DND-41 (cell line): ENCODE data around the gene INTS12.
"Not testable (repeated sequence)": the region's sequence is repeated elsewhere in the genome, so short reads cannot be mapped to it uniquely, and the experiment has no call there.

Experiments
- ATAC-seq: fragments of 200-7000 bp; cut with Tn5 transposase; 3 replicates; pipeline ENCODE4 v1.9.1; 2021; ENCODE audit warnings: low read depth; ENCODE audit not compliant: insufficient read depth
- DNase-seq: peaks from one replicate; pipeline ENCODE4 v3.0.0-alpha.2; 2020
- H2AFZ ChIP-seq: 2 replicates; pipeline ENCODE4 v1.6.0; 2012; ENCODE audit warnings: low read depth, low read length
- H3K27ac ChIP-seq: 2 replicates; pipeline ENCODE4 v1.5.1; 2012; ENCODE audit warnings: low read length, inconsistent platforms
- H3K27me3 ChIP-seq: fragments of 200-600 bp; sonication (generic); 2 replicates; pipeline ENCODE4 v1.6.0; 2012; ENCODE audit warnings: low read length, mild to moderate bottlenecking, inconsistent platforms; ENCODE audit not compliant: insufficient read depth, poor library complexity
- H3K36me3 ChIP-seq: 2 replicates; pipeline ENCODE4 v1.5.1; 2012; ENCODE audit warnings: low read length, inconsistent platforms; ENCODE audit not compliant: insufficient read depth
- H3K4me1 ChIP-seq: 2 replicates; pipeline ENCODE4 v1.5.1; 2012; ENCODE audit warnings: mild to moderate bottlenecking, low read length; ENCODE audit not compliant: insufficient read depth
- H3K4me2 ChIP-seq: 2 replicates; pipeline ENCODE4 v1.6.0; 2012; ENCODE audit warnings: mild to moderate bottlenecking, moderate library complexity, low read length, inconsistent platforms; ENCODE audit not compliant: insufficient read depth
- H3K4me3 ChIP-seq, 2 experiments: fragments of 200-600 bp in 1 of 2; shearing (Covaris generic) in 1 of 2; 2 replicates each; pipeline ENCODE4 v1.5.1; 2012 to 2016; ENCODE audit warnings: inconsistent platforms in 2 of 2, low read length in 2 of 2, mild to moderate bottlenecking in 2 of 2, low read depth in 1 of 2, moderate library complexity in 1 of 2
- H3K79me2 ChIP-seq: 2 replicates; pipeline ENCODE4 v1.6.0; 2012; ENCODE audit warnings: low read length, inconsistent platforms; ENCODE audit not compliant: insufficient read depth
- H3K9ac ChIP-seq: 2 replicates; pipeline ENCODE4 v1.6.0; 2012; ENCODE audit warnings: low read depth, mild to moderate bottlenecking, inconsistent platforms, low read length, moderate library complexity
- H3K9me3 ChIP-seq: 2 replicates; pipeline ENCODE4 v1.5.1; 2012; ENCODE audit warnings: low read length, moderate library complexity, mild to moderate bottlenecking, inconsistent platforms; ENCODE audit not compliant: insufficient read depth, severe bottlenecking
- H4K20me1 ChIP-seq: 2 replicates; pipeline ENCODE4 v1.6.0; 2012; ENCODE audit warnings: low read length; ENCODE audit not compliant: insufficient read depth
- CTCF ChIP-seq: IDR thresholded peaks from 2 replicates; pipeline ENCODE4 v1.5.1; 2012; ENCODE audit warnings: borderline replicate concordance, low read length, moderate library complexity, mild to moderate bottlenecking; ENCODE audit not compliant: poor library complexity, severe bottlenecking; ENCODE audit errors: extremely low read depth
- EZH2 ChIP-seq: IDR thresholded peaks from 3 replicates; pipeline ENCODE4 v1.6.1; 2012; ENCODE audit warnings: borderline replicate concordance, low read depth, mild to moderate bottlenecking, moderate library complexity, low read length, inconsistent platforms; ENCODE audit not compliant: severe bottlenecking

INTS12 gene

GRCh38 chr4:105698607-105699006, 9.9 kb downstream of the INTS12 start:
- no peak for TF ChIP-seq EZH2
- no peak for TF ChIP-seq CTCF
- DNase-seq (no peak), ATAC-seq (no peak)
- Histone ChIP-seq H3K9me3 (no peaks in the 10 kb centered on the region), H3K27me3 (no peaks in the 10 kb centered on the region), H3K27ac (no peak overlapping the region), H2AFZ (no peak overlapping the region), H4K20me1 (0 out of 2 replicates have a peak, but pooled peaks cover 4% of the 10 kb centered on the region), H3K36me3 (peaks cover 42% of the 10 kb centered on the region), H3K79me2 (peaks cover 33% of the 10 kb centered on the region), H3K9ac (no peak overlapping the region), H3K4me1 (no peaks in the 10 kb centered on the region), H3K4me2 (no peak overlapping the region), H3K4me3 (no peak overlapping the region)

DNA sequence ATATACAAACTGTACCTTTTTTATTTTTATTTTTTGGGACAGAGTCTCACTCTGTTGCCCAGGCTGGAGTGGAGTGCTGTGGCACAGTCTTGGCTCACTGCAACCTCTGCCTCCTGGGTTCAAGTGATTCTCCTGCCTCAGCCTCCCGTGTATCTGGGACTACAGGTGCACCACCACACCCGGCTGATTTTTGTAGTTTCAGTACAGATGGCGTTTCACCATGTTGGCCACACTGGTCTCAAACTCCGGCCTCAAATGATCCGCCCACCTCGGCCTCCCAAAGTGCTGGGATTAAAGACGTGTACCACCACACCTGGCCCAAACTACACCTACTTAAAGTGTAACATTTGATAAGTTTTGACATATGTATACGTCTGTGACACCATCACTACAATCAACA, 12.7 kb downstream of the INTS12 start:
- not testable (repeated sequence) for H2AFZ ChIP-seq, H3K9me3 ChIP-seq, DNase-seq, H3K9ac ChIP-seq, H3K27me3 ChIP-seq, H3K4me1 ChIP-seq, H3K4me2 ChIP-seq, H3K4me3 ChIP-seq, H3K27ac ChIP-seq, H4K20me1 ChIP-seq, ATAC-seq
- peaks cover 66% of the 10 kb centered on the region for H3K36me3 ChIP-seq
- peaks cover 13% of the 10 kb centered on the region for H3K79me2 ChIP-seq

DNA sequence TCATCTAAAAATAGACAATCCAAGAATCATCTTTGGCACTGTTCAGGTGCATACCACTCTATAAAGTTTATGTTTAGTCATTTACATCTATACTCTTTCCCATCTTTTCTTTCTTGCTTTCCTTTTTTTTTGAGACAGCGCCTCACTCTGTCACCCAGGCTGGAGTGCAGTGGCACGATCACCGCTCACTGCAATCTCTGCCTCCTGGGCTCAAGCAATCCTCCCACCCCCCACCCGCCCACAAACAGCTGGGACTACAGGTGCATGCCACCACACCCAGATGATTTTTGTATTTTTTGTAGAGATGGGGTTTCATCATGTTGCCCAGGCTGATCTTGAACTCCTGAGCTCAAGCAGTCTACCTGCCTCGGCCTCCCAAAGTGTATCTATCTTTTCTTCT, 13.7 kb downstream of the INTS12 start:
- TF ChIP-seq CTCF = peak; percentile 9
- H3K27ac ChIP-seq, H3K27me3 ChIP-seq, H2AFZ ChIP-seq, H4K20me1 ChIP-seq, DNase-seq, ATAC-seq, H3K9me3 ChIP-seq, H3K4me1 ChIP-seq, H3K4me3 ChIP-seq, H3K79me2 ChIP-seq, H3K4me2 ChIP-seq, H3K9ac ChIP-seq: not testable (repeated sequence)
- H3K36me3 ChIP-seq = peaks cover 72% of the 10 kb centered on the region

DNA sequence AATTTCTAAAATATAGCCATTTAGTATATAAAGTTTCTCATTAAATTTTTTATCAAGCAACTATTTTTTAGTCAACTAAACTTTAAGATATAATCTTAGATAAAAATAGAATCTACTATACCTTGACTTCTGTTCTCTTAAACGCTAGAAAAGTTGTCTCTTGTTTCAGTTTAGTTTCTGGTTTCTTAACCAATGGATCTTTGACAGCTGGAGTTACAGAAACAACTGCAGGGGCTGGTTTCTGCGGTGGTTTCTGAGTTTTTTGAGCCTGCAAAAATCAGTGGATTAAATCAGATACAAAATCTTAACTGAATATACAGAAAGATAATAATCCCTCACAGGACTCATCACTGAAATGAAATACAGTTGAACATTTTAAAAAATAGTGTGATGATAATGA, 21.9 kb downstream of the INTS12 start:
- no peak overlapping the region for H3K4me3 ChIP-seq
- TF ChIP-seq CTCF = no peak
- TF ChIP-seq EZH2 = no peak
- no peaks in the 10 kb centered on the region for H3K9me3 ChIP-seq
- H3K36me3 ChIP-seq = peaks cover 76% of the 10 kb centered on the region
- ATAC-seq (no peak), DNase-seq (no peak)
- H3K27ac ChIP-seq = no peak overlapping the region
- no peaks in the 10 kb centered on the region for H3K79me2 ChIP-seq
- H3K9ac ChIP-seq = no peak overlapping the region
- H3K27me3 ChIP-seq = no peaks in the 10 kb centered on the region
- H4K20me1 ChIP-seq = no peaks in the 10 kb centered on the region
- H3K4me1 ChIP-seq = no peaks in the 10 kb centered on the region
- no peak overlapping the region for H2AFZ ChIP-seq
- no peak overlapping the region for H3K4me2 ChIP-seq
